Glomerular visceral epithelial cell (primary cell): ENCODE measurements around the gene ZNF37A.
"Not testable (repeated sequence)": the region's sequence is repeated elsewhere in the genome, so short reads cannot be mapped to it uniquely, and the experiment has no call there.

ENCODE experiments used
- DNase-seq: peaks from one replicate; pipeline ENCODE4 v3.0.0-alpha.2; 2016; ENCODE audit errors: extremely low spot score

Gene ZNF37A

GRCh38 chr10:38094158-38094926 is at the start of gene ZNF37A:
Gene ZNF37A (plus strand): TSS chr10:38094337. CDS start chr10:38096618, 2,281 bp downstream.
- peak; percentile 93 for DNase-seq

GRCh38 chr10:38045129-38045528 is 49.0 kb upstream of the ZNF37A start:
- DNase-seq = no peak

- DNase-seq = no peak
Measured at GRCh38 chr10:38047666-38048065, 46.5 kb upstream of the ZNF37A start.

GRCh38 chr10:38050212-38050611 is 43.9 kb upstream of the ZNF37A start:
- no peak for DNase-seq

- DNase-seq = no peak
Measured at GRCh38 chr10:38054361-38054797, 39.8 kb upstream of the ZNF37A start.

GRCh38 chr10:38055274-38055894 is 38.8 kb upstream of the ZNF37A start:
- not testable (repeated sequence) for DNase-seq

GRCh38 chr10:38069663-38070062 is 24.5 kb upstream of the ZNF37A start:
- DNase-seq = peak; percentile 27

- no peak for DNase-seq
Measured at GRCh38 chr10:38070501-38070900, 23.6 kb upstream of the ZNF37A start.

GRCh38 chr10:38072552-38072951 is 21.6 kb upstream of the ZNF37A start:
- DNase-seq = no peak

GRCh38 chr10:38076687-38077086 is 17.4 kb upstream of the ZNF37A start:
- DNase-seq = no peak

- not testable (repeated sequence) for DNase-seq
Measured at GRCh38 chr10:38093318-38093717, 819 bp upstream of the ZNF37A start.

- DNase-seq = no peak
Measured at GRCh38 chr10:38093816-38094157, 350 bp upstream of the ZNF37A start.

- no peak for DNase-seq
Measured at GRCh38 chr10:38094927-38095574, 914 bp downstream of the ZNF37A start.

- no peak for DNase-seq
Measured at GRCh38 chr10:38102880-38103279, 8.7 kb downstream of the ZNF37A start.

- no peak for DNase-seq
Measured at GRCh38 chr10:38103756-38104155, 9.6 kb downstream of the ZNF37A start.

- no peak for DNase-seq
Measured at GRCh38 chr10:38112159-38112558, 18.0 kb downstream of the ZNF37A start.

GRCh38 chr10:38118072-38118807 is 24.1 kb downstream of the ZNF37A start:
- no peak for DNase-seq

GRCh38 chr10:38119038-38119437 is 24.9 kb downstream of the ZNF37A start:
- no peak for DNase-seq

- DNase-seq = no peak
Measured at GRCh38 chr10:38127812-38128211, 33.7 kb downstream of the ZNF37A start.

GRCh38 chr10:38143587-38143986 is 49.5 kb downstream of the ZNF37A start:
- no peak for DNase-seq

- peak; percentile 21 for DNase-seq
Measured at GRCh38 chr10:38146579-38147333, 52.6 kb downstream of the ZNF37A start.
